ENCODE data around the gene IL13RA2.

DNA sequence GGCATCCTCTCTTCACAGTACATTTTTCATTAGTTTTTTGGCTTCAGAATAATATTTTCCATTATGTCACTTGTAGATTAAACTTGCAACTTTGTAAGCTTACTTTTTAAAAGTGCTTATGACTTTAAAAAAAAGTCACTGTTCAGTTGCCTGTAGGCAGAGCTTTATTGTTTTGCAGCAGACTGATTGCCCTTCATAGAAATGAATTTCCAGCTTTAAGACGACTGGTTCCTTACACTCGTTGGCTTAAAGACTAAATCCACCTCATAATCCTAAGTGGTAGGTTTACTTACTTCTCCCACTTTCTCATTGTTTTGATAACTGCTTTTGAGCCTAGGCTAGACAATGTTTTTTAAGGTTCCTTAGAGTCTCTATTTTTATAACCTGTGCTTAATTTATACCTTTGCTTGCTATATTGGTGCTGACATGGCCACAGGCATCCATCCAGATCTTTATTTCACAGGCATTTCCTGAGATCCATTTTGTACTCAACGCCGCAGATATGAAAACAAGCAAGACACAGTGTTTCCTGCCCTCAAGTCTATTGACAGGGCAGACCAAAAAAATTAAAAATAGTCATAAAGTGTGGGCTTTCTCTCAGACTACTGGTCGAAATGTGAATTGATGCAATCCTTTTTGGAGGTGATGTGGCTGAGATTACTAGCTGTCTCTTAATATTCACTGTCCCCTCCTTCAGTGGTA, 12.6 kb upstream of the IL13RA2 start:
- TF ChIP-seq, protein P1, sequence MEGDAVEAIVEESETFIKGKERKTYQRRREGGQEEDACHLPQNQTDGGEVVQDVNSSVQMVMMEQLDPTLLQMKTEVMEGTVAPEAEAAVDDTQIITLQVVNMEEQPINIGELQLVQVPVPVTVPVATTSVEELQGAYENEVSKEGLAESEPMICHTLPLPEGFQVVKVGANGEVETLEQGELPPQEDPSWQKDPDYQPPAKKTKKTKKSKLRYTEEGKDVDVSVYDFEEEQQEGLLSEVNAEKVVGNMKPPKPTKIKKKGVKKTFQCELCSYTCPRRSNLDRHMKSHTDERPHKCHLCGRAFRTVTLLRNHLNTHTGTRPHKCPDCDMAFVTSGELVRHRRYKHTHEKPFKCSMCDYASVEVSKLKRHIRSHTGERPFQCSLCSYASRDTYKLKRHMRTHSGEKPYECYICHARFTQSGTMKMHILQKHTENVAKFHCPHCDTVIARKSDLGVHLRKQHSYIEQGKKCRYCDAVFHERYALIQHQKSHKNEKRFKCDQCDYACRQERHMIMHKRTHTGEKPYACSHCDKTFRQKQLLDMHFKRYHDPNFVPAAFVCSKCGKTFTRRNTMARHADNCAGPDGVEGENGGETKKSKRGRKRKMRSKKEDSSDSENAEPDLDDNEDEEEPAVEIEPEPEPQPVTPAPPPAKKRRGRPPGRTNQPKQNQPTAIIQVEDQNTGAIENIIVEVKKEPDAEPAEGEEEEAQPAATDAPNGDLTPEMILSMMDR (IDR thresholded peaks at IDR 0.05), result no peak
- TF ChIP-seq POLR2A (IDR thresholded peaks at IDR 0.05), result no peak

Measured in adrenal gland (tissue), 5 donors.